Breast epithelium (tissue), 3 donors: ENCODE measurements around the gene GNLY.

Experiments
- CTCF ChIP-seq, 3 donors: fragments of 450-650 bp; IDR thresholded peaks; one replicate each; pipeline ENCODE4 v1.5.1; 2016 to 2017; ENCODE audit warnings: antibody characterized with exemption in 3 of 3, mild to moderate bottlenecking in 3 of 3, moderate library complexity in 3 of 3
- POLR2A ChIP-seq: fragments of 450-650 bp; IDR thresholded peaks from one replicate; pipeline ENCODE4 v1.6.1; 2016; ENCODE audit warnings: antibody characterized with exemption, mild to moderate bottlenecking, moderate library complexity

DNA sequence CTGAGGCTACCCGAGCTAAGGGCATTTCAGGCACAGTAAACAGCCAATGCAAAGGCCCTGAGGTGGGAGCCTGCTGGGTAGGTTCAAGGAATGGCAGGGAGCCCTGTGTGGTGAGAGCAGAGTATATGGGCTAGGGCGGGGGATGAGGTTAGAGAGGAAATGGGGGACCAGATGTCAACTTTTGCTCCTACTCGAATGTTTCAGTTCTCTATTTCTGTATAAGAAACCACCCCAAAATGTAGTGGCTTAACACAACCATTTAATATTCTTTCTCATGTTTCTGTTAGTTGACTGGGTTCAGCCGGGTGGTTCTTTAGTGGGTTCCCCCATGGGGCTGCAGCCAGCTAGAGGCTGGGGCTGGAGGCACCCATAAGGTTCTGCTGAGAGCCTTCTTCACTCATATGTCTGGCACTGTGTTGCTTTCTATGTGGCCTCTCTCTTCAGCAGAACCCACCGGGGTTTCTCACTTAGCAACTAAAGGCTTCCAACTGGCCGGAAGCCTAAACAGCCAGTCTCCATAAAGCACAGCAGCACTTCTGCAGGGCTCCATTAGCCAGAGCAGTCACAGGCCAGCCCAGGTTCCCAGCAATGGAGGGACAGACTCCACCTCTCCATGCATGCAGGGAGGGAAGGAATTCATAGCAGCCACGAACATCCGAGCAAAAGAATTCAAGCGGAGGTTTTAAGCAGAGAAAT lies 54.0 kb downstream of the GNLY start:
- TF ChIP-seq CTCF (IDR thresholded peaks at IDR 0.05) (no peak), POLR2A (no peak)
